Measurements from ENCODE around the gene IFNL1. TPM values are rescaled to one million over a fixed set of nuclear protein-coding genes. Genes with fewer than 3 reads are reported as not detected.
"Not testable (repeated sequence)": the region's sequence is repeated elsewhere in the genome, so short reads cannot be mapped to it uniquely, and the experiment has no call there.

IFNL1 gene
- total RNA-seq, 2 experiments from 2014 or later: 0.38 to 0.43 TPM

GRCh38 chr19:39307822-39308530, 11.8 kb downstream of the IFNL1 start:
- Mint-ChIP-seq H3K4me3 (no peak overlapping the region), H3K27ac (no peak overlapping the region), H3K4me1 (no peaks in the 10 kb centered on the region), H3K9me3 (no peaks in the 10 kb centered on the region), H3K27me3 (peaks cover 7% of the 10 kb centered on the region), H3K36me3 (ENCODE audit: low read depth) (peaks cover 35% of the 10 kb centered on the region)
- ChIA-PET POLR2A (no interaction called here), CTCF (no interaction called here)
- no peak for DNase-seq

DNA sequence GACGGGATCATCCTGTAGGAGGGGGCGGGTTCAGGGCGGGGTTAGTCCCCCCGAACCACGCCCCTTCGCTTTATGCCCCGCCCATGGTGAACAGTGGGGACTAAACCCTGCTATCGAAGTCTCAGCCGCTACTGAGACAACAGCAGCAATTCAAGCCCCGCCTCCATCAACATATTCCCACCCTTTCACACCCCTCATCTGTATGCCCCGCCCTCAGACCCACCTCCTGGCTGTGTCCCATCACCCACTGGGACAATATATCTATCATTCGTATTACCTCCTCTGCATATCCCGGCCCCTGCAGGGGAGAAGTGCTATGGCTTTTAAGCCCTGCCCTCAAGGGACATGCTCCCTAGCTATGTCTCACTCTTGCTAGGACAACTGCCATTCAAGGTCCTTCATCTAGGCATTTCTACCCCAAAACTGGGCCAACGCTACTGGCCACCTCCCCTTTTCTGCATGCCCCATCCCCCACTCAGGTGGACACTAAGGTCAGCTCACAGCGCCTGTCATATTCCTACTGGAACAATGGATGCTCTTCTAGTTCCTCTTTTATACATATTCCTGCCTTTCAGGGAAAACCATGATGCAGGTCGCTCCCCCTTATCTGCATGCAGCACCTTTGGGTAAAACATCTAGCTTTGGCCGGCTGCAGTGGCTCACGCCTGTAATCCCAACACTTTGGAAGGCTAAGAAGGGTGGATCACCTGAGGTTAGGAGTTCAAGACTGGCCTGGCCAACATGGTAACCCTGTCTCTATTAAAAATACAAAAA, 12.5 kb downstream of the IFNL1 start:
- ChIA-PET POLR2A (no interaction called here), CTCF (no interaction called here)
- Mint-ChIP-seq H3K27me3 (peaks cover 7% of the 10 kb centered on the region), H3K4me3 (no peak overlapping the region), H3K27ac (no peak overlapping the region), H3K36me3 (ENCODE audit: low read depth) (peaks cover 39% of the 10 kb centered on the region), H3K9me3 (no peaks in the 10 kb centered on the region), H3K4me1 (no peaks in the 10 kb centered on the region)
- DNase-seq: no peak

GRCh38 chr19:39309305-39309670, 13.1 kb downstream of the IFNL1 start:
- H3K27ac Mint-ChIP-seq, H3K27me3 Mint-ChIP-seq, H3K4me3 Mint-ChIP-seq, H3K9me3 Mint-ChIP-seq, H3K4me1 Mint-ChIP-seq, DNase-seq, POLR2A ChIA-PET, CTCF ChIA-PET: not testable (repeated sequence)
- H3K36me3 Mint-ChIP-seq (ENCODE audit: low read depth): peaks cover 41% of the 10 kb centered on the region

DNA sequence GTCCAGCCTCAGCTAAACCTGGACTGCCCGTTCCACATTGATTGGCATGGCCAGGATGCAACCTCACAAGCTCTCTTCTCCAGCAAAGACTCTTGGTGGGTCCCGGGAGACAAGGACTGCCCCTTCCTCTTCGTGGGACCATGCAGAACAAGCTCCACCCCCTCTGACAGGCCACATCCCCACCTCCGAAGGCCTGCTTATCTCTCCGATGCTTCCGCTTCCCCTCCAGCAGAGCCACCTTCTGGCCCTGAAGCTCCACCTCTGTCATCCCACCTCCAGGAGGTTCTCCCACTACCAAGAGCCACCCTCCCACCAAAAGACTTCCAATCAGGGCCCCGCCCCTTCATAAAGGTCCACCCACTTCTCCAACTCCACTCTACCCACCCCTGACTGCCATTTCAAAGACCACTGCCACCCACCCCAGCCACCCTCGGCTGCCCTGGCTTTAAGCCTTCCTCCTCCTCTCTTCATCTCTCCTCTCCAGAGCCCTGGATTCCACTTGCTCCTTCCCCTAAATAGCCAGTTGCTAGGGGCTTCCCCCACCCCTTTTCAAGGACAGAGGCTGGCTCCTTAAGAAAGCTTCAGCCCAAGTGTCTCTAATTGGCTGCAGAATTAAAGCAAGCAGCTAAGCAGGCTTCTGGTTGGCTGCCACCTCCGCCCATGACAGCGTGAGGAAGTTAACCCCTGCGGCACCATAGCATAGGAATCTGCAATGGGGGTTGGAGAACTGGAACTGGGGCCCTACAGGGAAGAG, 14.5 kb downstream of the IFNL1 start:
- no peaks in the 10 kb centered on the region for H3K9me3 Mint-ChIP-seq
- H3K27ac Mint-ChIP-seq: no peak overlapping the region
- H3K27me3 Mint-ChIP-seq: no peaks in the 10 kb centered on the region
- ChIA-PET CTCF (no interaction called here), POLR2A (no interaction called here)
- peaks cover 42% of the 10 kb centered on the region for H3K36me3 Mint-ChIP-seq (ENCODE audit: low read depth)
- DNase-seq: no peak
- H3K4me3 Mint-ChIP-seq: no peak overlapping the region
- no peaks in the 10 kb centered on the region for H3K4me1 Mint-ChIP-seq

DNA sequence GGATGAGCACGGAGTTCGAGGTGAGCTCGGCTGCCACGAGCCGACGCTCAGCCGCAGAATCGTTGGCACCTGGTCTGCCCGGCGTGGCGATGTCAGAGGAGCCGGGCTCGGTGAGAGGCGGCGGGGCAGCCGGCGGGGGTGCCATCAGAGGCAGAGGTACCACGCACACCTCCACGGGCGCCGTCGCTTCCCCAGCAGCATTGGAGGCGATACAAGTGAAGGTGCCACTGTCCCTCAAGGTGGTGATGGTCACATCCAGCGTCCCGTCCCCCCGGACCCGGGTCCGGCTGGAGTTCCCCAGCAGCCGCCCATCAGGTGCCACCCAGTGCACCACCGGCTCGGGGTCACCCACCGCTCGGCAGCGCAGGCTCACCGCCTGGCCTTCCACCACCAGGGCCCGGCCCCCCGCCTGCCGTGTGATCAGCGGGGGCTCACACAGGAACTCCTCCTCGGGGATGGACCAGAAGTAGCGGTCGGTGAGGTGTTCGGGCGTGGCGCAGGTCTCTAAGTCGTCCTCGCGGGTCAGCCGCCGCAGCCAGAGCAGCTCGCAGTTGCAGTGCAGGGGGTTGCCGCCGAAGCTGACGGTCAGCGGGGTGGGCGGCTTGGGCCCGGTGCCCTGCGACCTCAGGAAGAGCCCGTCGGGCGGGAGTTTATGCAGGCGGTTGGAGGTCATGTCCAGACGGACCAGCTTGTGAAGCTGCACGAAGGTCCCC, 18.0 kb downstream of the IFNL1 start:
- peaks cover 37% of the 10 kb centered on the region for H3K36me3 Mint-ChIP-seq (ENCODE audit: low read depth)
- ChIA-PET CTCF (no interaction called here), POLR2A (no interaction called here)
- no peak overlapping the region for H3K4me3 Mint-ChIP-seq
- peaks cover 5% of the 10 kb centered on the region for H3K4me1 Mint-ChIP-seq
- H3K9me3 Mint-ChIP-seq: no peaks in the 10 kb centered on the region
- no peak for DNase-seq
- no peak overlapping the region for H3K27ac Mint-ChIP-seq
- peaks cover 4% of the 10 kb centered on the region for H3K27me3 Mint-ChIP-seq

DNA sequence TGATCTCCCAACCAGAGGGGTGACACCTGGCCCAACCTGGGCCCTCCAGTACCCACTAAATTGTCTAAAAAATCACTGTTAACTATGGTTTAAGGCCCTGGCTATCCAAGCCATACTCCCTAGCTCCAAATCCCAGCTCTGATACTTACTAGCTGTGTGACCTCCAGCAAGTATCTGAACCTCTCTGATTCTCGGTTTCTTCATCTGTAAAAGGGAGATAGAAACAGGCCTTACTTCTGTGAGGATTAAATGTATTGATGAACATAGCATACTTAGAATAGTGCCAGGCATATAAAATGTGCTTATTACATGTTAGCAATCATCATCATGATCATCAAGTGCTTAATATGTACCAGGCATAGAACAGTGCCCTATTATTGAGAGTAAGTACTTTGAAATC, 19.7 kb downstream of the IFNL1 start:
- POLR2A ChIA-PET: interaction anchor here (0.5 to 1.0 kb wide), 2 partner anchors 10 to 81 kb away, joined by 3 read pairs; no protein-coding TSS in a partner anchor
- no peak for DNase-seq
- Mint-ChIP-seq H3K27me3 (peaks cover 8% of the 10 kb centered on the region), H3K27ac (no peak overlapping the region), H3K36me3 (ENCODE audit: low read depth) (peaks cover 32% of the 10 kb centered on the region), H3K4me3 (no peak overlapping the region), H3K9me3 (no peaks in the 10 kb centered on the region), H3K4me1 (peaks cover 13% of the 10 kb centered on the region)
- CTCF ChIA-PET: no interaction called here

- ChIA-PET CTCF (no interaction called here), POLR2A (no interaction called here)
- peaks cover 21% of the 10 kb centered on the region for H3K4me1 Mint-ChIP-seq
- H3K9me3 Mint-ChIP-seq: no peaks in the 10 kb centered on the region
- H3K4me3 Mint-ChIP-seq: no peak overlapping the region
- no peak overlapping the region for H3K27ac Mint-ChIP-seq
- DNase-seq: no peak
- peaks cover 27% of the 10 kb centered on the region for H3K36me3 Mint-ChIP-seq (ENCODE audit: low read depth)
- peaks cover 16% of the 10 kb centered on the region for H3K27me3 Mint-ChIP-seq
Measured at GRCh38 chr19:39316627-39317321, 20.6 kb downstream of the IFNL1 start.

DNA sequence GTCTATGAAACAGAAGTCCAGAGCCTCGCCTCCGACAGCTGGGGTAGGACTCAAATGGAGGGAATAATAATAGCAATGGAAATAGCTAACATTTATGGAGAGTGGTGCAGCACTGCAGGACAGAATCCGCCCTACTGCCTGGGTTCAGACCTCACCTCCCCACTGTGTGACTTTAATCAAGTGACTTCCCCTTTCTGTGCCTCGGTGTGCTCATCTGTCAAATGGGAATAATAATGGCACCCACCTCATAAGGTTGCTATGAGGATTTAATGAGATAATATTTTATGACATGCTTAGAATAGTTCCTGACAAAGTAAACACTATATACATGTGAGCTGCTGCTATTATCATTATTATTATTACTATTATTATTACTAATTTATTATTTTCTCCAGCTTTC, 21.3 kb downstream of the IFNL1 start:
- Mint-ChIP-seq H3K9me3 (no peaks in the 10 kb centered on the region), H3K4me3 (no peak overlapping the region), H3K4me1 (peaks cover 22% of the 10 kb centered on the region), H3K27me3 (peaks cover 16% of the 10 kb centered on the region), H3K27ac (no peak overlapping the region), H3K36me3 (ENCODE audit: low read depth) (peaks cover 24% of the 10 kb centered on the region)
- ChIA-PET POLR2A (no interaction called here), CTCF (no interaction called here)
- DNase-seq: no peak

DNA sequence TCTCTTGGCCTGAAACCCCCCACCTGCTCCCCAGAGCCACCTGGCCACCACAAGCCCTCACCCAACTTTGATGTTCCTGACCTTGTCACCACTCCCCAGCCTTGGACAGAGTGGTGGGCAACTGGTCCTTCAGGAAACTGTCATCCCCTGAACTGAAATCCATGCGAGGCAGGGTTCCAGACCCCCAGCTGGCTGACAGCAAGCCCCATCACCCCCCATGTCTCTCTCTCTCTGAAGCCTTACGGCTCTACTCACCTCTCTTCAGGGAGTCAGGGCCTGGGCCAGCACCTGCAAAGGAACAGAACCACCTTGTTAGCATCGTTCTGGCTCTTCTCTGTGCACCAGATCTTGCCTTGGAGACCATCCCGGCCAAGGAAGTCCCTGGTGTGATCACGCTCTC, 21.9 kb downstream of the IFNL1 start:
- no peak overlapping the region for H3K27ac Mint-ChIP-seq
- peaks cover 16% of the 10 kb centered on the region for H3K27me3 Mint-ChIP-seq
- no peak for DNase-seq
- CTCF ChIA-PET: no interaction called here
- no peak overlapping the region for H3K4me3 Mint-ChIP-seq
- H3K4me1 Mint-ChIP-seq: peaks cover 23% of the 10 kb centered on the region
- POLR2A ChIA-PET: no interaction called here
- peaks cover 22% of the 10 kb centered on the region for H3K36me3 Mint-ChIP-seq (ENCODE audit: low read depth)
- no peaks in the 10 kb centered on the region for H3K9me3 Mint-ChIP-seq

GRCh38 chr19:39318690-39319089, 22.5 kb downstream of the IFNL1 start:
- no peak overlapping the region for H3K4me3 Mint-ChIP-seq
- ChIA-PET CTCF (no interaction called here), POLR2A (no interaction called here)
- peaks cover 17% of the 10 kb centered on the region for H3K36me3 Mint-ChIP-seq (ENCODE audit: low read depth)
- H3K4me1 Mint-ChIP-seq: peaks cover 25% of the 10 kb centered on the region
- peaks cover 16% of the 10 kb centered on the region for H3K27me3 Mint-ChIP-seq
- DNase-seq: no peak
- H3K9me3 Mint-ChIP-seq: no peaks in the 10 kb centered on the region
- H3K27ac Mint-ChIP-seq: no peak overlapping the region

- Mint-ChIP-seq H3K27me3 (peaks cover 16% of the 10 kb centered on the region), H3K36me3 (ENCODE audit: low read depth) (peaks cover 15% of the 10 kb centered on the region)
Measured at GRCh38 chr19:39319098-39319891, 23.1 kb downstream of the IFNL1 start.

DNA sequence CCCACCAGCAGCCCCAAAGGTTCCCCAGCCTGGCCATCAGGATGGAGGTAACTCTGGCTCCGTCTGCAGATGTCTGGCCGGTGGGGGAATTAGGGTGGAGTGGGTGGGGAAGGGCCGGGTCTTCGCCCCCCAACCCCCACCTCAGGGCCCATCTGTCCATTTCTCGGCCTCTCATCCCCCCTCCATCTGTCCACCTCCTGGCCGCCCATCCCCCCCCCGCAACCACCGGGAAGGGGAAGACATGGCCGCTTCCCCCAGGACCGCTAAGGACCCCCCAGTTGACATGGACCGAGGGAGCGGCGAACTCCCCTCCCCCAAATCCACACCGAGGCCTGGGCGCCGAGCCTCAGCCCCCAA, 23.7 kb downstream of the IFNL1 start:
- Mint-ChIP-seq H3K4me3 (peak overlapping the region; percentile 59), H3K27me3 (peaks cover 16% of the 10 kb centered on the region), H3K9me3 (no peaks in the 10 kb centered on the region), H3K27ac (no peak overlapping the region), H3K4me1 (peaks cover 25% of the 10 kb centered on the region), H3K36me3 (ENCODE audit: low read depth) (peaks cover 15% of the 10 kb centered on the region)
- DNase-seq: no peak
- CTCF ChIA-PET: no interaction called here
- POLR2A ChIA-PET: no interaction called here

More at GRCh38 chr19:39319098-39319891, 23.1 kb downstream of the IFNL1 start:
- peak overlapping the region; percentile 59 for H3K4me3 Mint-ChIP-seq
- DNase-seq: no peak
- H3K4me1 Mint-ChIP-seq: peaks cover 25% of the 10 kb centered on the region
- no peak overlapping the region for H3K27ac Mint-ChIP-seq
- CTCF ChIA-PET: no interaction called here
- POLR2A ChIA-PET: no interaction called here
- H3K9me3 Mint-ChIP-seq: no peaks in the 10 kb centered on the region
